GM21360 (cell line): ENCODE measurements around the gene GON7.
"Not testable (repeated sequence)": the region's sequence is repeated elsewhere in the genome, so short reads cannot be mapped to it uniquely, and the experiment has no call there.

Experiments
- ATAC-seq: cut with Tn5 transposase; IDR thresholded peaks from one replicate; pipeline ENCODE4 v1.9.1; 2021; ENCODE audit warnings: mild to moderate bottlenecking, moderate library complexity; ENCODE audit not compliant: unreplicated experiment

GON7 gene, protein sequence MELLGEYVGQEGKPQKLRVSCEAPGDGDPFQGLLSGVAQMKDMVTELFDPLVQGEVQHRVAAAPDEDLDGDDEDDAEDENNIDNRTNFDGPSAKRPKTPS

DNA sequence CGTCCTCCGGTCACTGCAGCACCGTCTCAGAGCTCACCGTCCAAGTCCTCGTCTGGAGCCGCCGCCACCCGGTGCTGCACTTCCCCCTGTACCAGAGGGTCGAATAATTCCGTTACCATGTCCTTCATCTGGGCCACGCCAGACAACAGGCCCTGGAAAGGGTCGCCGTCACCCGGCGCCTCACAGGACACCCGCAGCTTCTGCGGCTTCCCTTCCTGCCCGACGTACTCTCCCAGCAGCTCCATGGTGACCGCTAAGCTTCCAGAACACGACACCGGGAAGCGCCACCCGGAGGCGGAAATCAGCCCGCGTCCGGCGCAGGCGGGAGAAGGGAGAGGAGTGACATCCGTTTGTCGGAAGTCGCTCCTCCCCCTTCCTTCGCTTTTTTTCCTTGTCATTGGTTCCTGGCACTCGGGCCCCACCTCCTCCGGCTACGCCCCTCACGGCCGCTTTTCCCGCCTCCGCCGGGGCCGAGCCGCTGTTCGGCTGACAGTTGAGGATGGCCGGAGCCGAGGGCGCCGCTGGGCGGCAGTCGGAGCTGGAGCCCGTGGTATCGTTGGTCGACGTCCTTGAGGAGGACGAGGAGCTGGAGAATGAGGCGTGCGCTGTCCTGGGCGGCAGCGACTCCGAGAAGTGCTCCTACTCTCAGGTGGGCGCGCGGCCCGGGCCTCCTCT lies at the start of gene GON7, which contains the start of gene UBR7:
Gene GON7 (minus strand): TSS at position 273 of the 675 bp plus-strand sequence. CDS start 28 bp downstream, at position 245.
Gene UBR7 (plus strand): TSS at position 464 of the 675 bp plus-strand sequence. CDS start 36 bp downstream, at position 500.
- peak; percentile 72 for ATAC-seq

DNA sequence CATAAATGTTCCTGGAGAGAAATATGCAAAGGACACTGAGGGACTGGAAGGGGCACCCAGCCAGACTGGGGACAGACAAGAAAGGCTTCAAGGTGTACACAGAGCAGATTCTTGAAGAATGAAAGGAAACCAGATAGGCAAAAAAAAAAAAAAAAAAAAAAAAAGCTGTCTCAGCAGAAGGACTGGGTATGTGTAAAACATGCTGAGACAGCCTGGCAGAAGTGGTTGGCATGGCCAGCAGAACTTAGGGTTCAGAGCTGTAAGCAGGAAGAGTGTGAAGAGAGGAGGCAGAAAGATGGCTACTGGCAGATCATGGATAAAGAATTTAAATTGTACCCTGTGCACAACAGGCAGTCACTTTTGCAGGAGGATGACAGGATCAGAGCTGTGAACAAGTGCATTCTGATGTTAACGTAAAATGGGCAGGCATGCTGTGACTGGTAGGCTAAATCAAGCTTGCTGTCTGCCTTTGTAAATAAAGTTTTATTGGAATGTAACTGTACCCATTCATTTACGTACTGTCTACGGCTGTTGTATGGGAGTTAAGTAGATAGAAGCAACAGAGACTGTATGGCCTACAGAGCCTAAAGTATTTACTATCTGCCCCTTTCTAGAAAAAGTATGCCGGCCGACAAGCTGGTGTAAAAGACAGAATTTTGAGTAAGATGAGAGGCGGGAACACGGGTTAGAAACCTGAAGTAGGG lies 42.4 kb upstream of the GON7 start:
- no peak for ATAC-seq

DNA sequence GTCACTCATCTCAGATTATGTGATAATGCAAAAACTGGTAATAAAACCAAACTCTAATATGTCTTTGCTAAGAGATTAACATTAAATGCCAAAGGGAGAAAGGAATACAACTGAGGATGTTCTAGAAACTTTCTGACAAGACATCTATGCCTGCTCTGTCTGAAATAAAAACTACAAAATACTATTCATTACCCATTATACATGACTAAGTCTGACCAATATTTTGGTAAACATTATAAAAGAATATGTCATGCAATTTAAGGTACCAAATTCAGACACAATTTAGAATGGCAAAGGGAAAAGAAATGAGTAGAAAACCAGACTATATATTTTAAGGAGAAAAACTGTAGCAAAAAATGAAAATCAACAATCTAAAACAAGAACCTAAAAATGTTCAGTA lies 39.7 kb upstream of the GON7 start:
- no peak for ATAC-seq

DNA sequence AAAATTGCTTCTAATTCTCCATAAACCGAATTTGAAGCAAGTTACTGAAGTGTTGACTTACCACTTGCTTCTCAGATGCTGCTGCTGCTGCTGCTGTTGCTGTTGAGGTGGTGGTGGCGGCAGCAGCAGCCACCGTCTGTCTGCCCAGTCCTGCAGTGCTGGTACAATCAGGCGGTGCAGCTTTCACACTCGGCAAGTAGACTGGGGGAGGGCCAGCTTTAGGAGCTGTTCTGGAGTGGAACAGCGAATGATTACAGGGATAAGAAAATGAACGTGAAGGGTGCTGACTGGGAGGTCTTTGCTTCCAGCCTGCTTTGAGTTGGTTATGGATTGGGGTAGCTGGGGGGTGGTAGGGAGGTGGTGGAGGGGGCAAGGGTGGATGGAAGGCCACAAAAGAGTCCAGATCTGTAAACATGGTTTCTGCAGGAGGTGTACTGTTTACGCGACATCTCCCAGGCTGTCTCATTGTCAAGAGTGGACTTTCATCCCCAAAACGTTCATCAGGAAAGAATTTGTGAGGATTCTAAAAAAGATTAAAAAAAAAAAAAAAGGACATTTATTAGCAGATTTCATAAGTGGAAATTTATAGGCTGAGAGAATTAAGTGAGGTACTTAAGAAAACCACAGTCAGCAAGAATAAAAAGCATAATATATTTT lies 39.0 kb upstream of the GON7 start:
- no peak for ATAC-seq

- ATAC-seq, result no peak
Measured at GRCh38 chr14:93240678-93241000, 33.8 kb upstream of the GON7 start.

GRCh38 chr14:93239869-93240677 lies 33.2 kb upstream of the GON7 start:
- ATAC-seq, result no peak

- ATAC-seq, result no peak
Measured at GRCh38 chr14:93234798-93235197, 27.9 kb upstream of the GON7 start.

GRCh38 chr14:93233078-93233477 lies 26.2 kb upstream of the GON7 start:
- ATAC-seq, result not testable (repeated sequence)

DNA sequence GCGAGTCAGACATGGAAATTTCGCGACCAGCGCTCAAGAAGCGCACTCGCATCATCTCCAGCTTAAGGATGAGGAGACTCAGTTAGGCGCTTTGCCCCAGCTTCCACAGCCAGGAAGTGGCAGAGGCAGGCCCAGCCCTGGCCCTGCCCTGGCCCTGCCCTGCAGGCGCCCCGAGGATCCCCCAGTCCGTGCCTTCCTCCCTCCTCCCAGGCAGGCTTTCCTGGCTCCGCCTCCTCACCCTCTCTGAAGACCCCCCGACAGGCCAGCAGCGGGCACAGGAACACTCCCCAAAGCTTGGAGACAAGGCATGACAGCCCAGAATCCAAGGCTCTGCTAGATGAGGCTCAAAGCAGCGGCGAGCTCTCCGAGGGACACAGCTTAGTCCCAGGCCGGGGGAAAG lies 25.3 kb upstream of the GON7 start:
- no peak for ATAC-seq

DNA sequence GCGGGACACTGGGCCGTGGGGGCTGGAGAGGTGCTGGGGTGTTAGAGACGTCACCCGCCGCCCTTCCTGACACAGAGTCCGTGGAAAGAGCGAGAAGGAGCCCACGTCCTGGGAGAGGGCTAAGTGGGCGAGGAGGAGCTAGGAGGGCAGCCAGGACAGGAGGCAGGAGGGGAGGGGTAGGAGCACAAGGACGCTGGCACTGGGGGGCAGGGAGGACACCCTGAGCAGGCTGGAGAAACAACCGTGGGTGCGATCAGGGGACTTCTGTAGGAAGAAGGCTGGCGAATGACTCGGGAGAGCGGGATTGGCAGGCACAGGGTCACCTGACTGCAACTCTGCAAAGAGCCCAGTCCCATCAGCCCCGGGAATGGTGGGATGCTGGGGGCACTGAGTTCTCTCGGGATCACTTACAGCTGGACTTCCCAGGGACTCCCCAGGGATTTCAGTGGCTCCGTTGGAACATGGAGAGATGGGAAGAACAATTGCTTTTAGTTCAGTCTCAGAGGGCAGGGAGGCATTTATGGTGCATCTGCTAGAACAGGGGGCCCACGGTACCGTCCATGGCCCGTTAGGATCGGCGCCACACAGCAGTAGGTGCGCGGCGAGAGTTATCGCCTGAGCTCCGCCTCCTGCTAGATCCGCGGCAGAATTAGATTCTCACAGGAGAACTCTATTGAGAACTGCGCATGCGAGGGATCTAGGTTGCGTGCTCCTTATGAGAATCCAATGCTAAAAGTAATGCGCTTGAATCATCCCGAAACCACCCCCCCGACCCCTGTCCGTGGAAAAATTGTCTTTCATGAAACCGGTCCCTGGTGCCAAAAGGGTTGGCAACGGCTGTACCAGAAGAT lies 24.5 kb upstream of the GON7 start:
- no peak for ATAC-seq

DNA sequence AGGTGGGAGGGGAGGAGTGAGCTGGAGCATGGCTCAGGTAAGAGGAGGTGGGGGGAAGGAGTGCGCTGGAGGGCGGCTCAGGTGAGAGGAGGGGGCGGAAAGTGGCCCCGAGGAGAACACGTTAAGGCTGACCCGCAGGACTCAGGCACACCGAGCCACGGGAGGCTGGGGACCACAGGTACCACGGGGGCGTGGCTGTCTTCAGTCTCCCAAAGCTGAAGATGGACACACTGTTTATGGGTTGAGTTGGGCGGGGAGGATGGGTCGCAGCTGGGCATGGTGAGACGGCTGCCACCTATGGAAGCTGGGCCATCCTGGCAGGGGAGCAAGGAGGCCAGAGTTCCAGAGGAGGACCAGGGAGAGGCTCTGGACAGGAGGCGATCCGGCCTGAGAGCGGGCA lies 23.7 kb upstream of the GON7 start:
- no peak for ATAC-seq

- ATAC-seq, result no peak
Measured at GRCh38 chr14:93228550-93228949, 21.7 kb upstream of the GON7 start.

GRCh38 chr14:93223565-93223964 lies 16.7 kb upstream of the GON7 start:
- no peak for ATAC-seq

DNA sequence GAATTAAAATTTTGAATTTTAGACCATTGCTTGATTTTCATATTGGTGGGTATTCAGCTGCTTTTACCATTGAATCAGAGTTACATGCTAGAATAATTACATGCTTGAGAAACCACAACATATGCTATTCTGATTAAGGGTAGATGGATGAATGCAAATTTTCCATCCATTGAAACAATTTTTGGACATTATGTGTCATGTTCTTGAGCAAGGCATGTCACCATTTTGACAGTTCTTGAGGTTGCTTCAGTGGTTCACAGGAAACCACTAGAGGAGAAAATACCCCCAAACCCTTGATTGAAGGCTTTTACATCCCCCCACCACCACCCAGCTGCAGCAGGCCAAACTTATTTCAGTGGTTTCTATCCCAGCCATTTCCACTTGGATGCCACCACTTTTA lies 13.6 kb upstream of the GON7 start:
- no peak for ATAC-seq

DNA sequence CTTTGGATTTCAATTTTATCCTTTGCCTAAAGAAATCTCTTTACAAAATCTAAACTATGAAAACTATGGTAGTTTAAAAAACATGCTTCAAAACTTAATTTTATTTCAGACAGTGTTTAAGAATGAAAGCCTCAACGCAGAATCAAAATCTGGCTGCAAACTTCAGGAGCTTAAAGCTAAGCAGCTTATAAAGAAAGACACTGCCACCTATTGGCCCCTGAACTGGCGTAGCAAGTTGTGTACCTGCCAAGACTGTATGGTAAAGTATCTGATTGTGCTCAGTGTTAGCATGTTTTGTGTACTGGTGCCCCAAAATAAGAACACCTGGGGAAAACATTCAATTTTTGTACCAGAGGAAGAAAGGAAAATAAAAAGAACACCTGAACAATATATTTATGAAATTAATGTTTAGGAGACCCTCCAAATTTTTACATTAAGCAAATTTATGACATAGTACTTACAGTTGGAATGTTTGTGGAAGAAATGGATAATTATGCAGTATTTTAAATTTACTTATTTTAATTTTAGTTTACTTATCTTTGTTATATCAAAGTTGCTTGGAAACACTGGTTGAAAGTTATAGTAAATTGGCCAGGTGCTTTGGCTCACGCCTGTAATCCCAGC lies 12.3 kb upstream of the GON7 start:
- peak; percentile 54 for ATAC-seq

GRCh38 chr14:93214598-93214997 lies 7.7 kb upstream of the GON7 start:
- no peak for ATAC-seq

GRCh38 chr14:93212432-93212831 lies 5.6 kb upstream of the GON7 start:
- peak; percentile 57 for ATAC-seq

- peak; percentile 32 for ATAC-seq
Measured at GRCh38 chr14:93207468-93208308, 823 bp upstream of the GON7 start.
